ENCODE measurements around the gene RANBP17.

Gene RANBP17

DNA sequence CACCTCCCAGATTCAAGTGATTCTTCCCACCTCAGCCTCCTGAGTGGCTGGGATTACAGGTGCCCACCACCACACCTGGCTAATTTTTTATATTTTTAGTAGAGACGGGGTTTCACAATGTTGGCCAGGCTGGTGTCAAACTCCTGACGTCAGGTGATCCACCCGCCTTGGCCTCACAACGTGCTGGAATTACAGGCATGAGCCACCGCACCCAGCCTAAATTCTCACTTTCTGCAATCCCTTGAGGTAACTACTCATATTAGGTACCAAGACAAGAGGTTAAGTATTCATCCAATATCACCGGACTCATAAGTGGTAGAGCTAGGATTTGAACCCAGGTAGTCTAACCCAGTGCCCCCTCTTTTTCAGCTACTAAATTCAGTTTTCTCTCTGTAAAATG lies 436.1 kb downstream of the RANBP17 start:
- DNase-seq (ENCODE audit: low spot score) = peak; percentile 6

GRCh38 chr5:171299228-171299627 lies 437.4 kb downstream of the RANBP17 start:
- peak; percentile 28 for DNase-seq (ENCODE audit: low spot score)

DNA sequence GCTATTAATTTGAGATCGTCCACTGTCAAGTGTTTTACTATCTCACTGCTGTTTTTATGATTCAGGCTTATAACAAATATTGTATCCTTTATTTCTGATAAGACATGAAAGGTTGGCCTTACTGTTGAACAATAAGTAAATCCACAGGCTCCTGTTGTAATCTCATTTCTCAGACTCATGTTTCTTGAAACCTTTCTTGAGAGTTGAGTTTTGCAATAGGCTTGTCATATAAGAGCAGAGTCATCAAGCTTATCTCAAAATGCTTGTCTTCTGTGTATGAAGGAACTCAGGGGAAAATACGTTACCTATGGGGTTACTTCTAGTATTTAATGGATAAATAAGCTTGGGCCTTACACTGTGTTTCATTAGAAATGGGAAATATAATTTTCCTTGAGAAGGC lies 438.0 kb downstream of the RANBP17 start:
- DNase-seq (ENCODE audit: low spot score) = no peak

DNA sequence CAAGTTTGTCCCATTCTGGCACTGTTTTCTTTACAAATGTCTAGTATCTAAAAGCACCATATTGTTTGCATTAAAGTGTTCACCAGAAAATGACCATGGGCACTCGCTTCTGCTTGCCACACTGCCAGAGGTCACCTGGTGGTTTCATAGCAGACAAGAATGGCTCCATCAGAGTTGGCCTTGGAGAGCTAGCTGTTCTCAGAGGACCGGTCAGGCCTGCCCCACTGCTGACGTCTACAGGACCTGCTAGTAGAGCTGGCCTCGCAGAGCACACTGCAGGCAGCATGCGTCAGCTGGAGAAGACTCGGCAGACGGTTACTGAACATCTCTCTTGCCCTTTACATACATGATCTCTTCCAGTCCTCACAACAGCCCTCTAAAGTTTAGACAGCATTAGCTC lies 438.5 kb downstream of the RANBP17 start:
- DNase-seq (ENCODE audit: low spot score) = peak; percentile 33

- DNase-seq (ENCODE audit: low spot score) = no peak
These were observed 444.3 kb downstream of the RANBP17 start for GRCh38 chr5:171306166-171306565.

DNA sequence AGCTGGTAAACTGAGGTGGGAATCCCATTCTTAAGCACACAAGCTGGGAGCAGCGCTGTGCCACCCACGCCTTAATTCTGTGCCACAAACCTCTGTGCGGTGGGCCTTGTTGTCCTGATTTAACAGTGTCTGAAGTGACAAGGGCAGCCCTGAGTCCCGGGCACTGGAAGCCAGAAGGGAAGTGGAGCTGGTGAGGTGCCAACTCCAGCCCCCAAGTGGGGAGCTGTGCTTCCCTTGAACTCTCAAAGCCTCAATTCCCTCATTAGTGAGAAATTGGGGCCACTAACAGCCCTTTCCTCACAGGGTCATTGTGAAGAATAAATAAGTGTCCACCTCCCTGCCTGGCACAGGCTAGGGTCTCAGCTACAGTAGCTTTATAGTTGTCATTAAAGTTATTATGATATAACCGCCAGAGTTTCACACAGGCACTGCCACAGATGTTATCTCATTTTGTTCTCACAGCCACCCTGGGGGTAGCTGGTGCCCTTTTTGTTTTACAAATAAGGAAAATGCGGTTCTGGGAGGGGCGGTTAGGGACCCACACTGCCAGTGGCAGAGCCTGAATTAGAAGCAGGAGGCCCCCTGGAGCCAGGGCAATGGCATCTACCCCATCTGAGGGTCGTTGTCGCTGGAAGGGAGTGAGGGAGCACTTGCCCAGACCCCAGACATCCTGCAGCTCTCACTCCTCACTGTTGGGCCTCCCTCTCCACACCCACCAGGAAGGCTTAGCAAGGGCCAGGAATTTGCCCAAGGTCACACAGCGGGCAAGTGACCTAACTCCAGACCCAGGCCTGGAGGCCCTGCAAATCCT lies 445.2 kb downstream of the RANBP17 start:
- no peak for DNase-seq (ENCODE audit: low spot score)

DNA sequence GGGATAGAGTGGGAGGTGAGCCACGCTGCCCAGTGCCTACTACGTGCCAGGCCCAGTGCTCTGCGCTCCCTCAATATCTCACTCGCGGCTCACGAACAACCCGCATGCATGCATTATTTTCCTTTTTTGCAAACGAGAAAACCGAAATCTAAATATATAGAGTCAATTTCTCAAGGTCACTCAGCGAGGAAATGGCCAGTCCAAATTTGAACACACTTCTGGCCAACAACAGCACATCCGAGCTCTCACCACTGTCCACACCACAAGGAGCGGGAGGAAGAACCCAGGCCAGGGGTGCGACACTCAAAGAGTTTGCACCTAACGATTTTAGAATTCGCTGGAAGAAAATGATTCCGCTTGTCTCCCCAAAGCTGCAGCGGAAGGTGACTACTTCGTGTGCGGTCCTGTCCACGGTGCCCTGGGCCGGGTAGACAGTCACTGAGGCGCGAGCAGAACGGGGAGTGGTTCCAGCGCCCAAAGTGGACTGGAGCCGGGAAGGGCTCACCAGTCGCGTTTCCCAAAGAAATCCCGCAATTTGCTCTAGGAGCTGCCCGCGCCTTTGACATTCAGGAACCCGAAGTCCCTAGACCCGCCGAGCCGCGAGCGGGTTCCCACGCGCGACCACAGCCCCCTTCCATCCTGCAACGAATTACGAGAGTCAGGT lies 446.1 kb downstream of the RANBP17 start:
- no peak for DNase-seq (ENCODE audit: low spot score)

GRCh38 chr5:171308453-171309275 lies 446.8 kb downstream of the RANBP17 start, which contains the start of gene TLX3:
TSS of gene TLX3 (plus strand) at chr5:171309248. CDS start at chr5:171309366, 118 bp downstream.
- DNase-seq (ENCODE audit: low spot score) = no peak

GRCh38 chr5:171309276-171310211 lies 447.7 kb downstream of the RANBP17 start:
- no peak for DNase-seq (ENCODE audit: low spot score)

- DNase-seq (ENCODE audit: low spot score) = no peak
These were observed 448.5 kb downstream of the RANBP17 start for GRCh38 chr5:171310212-171310818.

GRCh38 chr5:171310819-171311321 lies 449.1 kb downstream of the RANBP17 start:
- DNase-seq (ENCODE audit: low spot score) = no peak

DNA sequence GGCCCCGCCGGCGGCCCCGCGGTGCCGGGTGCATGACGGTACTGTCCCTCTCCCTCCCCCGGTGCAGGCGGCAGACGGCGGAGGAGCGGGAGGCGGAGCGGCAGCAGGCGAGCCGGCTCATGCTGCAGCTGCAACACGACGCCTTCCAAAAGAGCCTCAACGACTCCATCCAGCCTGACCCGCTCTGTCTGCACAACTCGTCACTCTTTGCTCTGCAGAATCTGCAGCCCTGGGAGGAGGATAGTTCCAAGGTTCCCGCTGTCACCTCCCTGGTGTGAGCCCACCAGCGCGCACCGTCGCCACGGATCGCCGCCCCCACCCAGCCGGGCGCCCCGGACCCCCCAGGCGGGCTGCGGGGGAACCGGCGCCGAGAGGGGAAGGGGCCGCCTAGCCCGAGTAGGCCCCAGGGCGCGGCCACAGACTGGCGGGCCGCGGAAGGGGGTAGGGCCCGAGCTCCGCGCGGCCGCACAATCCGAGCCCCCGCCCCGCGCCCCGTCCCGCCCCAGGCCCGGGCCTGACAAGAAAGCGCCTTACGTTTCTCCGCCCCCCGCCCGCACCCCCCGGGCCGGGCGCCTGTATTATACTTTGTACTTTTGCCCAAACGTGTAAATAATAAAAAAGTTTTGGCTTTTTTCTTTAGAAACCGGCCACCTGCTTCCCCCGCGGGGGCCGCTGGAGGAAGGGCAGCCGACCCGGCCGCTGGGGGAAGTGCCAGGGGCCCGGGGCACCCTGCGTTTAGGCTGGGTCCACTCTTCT lies 449.7 kb downstream of the RANBP17 start:
- peak; percentile 60 for DNase-seq (ENCODE audit: low spot score)

DNA sequence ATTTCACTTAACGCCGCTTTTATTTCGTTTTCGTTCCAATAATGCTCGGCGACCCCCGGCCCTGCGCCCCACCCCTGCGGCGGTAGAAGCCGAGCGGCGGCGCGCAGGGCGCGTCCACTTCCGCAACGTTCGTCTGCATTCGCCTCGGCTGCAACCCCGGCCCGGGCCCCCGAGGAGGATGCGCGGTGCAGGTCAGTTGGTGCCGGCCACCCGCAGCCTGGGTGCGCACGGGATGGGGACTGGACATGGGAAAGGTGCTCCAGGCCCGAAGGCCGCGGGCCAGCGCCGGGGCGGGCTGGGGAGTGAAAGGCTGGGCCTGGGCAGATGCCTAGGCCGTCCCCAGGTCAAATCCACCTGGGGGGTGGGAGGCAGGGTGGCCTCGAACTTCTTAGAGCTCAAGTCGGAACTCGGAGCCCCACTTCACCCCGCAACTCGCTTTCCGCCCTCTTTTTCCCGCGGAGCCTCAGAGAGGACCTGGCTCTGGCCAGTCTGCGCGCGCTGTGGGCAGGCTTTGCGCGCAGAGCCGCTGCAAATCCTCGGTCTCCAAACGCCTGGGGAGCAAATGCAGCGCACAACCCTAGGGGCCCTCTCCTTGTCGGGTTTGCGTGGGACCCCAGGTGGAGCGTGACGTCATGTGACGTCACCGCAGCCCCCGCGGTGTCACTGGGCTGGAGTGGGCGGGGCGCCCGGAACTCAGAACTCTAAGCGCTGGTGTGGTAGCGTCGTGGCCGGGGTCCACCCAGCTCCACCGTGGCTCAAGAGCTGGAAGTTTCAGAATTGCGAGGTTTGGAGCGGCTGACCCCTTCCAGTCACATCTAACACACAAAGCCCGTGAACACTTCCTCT lies 450.5 kb downstream of the RANBP17 start:
- no peak for DNase-seq (ENCODE audit: low spot score)

- no peak for DNase-seq (ENCODE audit: low spot score)
These were observed 451.8 kb downstream of the RANBP17 start for GRCh38 chr5:171313481-171314206.

- DNase-seq (ENCODE audit: low spot score) = no peak
These were observed 453.0 kb downstream of the RANBP17 start for GRCh38 chr5:171314728-171315385.

DNA sequence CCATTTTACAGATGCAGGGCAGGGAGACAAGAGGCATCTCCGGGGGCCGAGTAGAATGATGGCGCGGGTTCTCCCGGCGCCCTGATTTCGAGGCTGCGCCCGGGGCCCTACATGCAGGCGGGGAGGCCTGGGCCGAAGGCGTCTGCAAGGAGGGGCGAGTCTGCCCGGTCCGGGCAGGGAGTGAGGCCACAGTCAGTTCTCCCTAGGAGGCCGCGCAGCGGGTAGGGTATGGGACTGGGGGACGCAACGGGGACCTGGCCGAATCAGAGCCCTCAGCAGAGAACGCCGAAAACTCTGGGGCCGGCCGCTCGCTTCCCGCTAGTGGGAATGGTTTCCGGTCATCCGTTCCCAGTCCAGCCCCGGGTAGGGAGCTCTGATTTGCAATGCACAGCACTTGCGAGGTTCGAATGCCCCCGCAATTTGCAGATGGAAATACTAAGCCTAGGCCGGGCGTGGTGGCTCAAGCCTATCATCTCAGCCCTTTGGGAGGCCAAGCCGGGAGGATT lies 453.6 kb downstream of the RANBP17 start:
- DNase-seq (ENCODE audit: low spot score) = no peak

DNA sequence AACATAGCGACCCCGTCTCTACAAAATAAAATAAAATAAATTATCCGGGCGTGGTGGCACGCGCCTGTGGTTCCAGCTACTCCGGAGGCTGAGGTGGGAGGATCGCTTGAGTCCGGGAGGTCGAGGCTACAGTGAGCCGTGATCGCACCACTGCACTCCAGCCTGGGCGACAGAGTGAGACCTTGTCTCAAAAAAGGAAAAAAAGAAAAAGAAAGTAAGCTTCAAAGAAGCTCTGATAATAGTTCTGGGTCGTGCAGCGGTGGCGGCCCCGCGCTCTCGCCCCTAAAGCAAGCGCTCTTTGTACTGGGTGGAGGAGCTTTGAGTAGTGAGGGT lies 454.1 kb downstream of the RANBP17 start:
- DNase-seq (ENCODE audit: low spot score) = no peak

Data from left forelimb (tissue), 1 donor.